OCI-LY1 (cell line): ENCODE measurements around the gene NUBPL.

Source experiments
- H2AFZ ChIP-seq: fragments of 200-600 bp; sonication (generic), shearing (Covaris generic); 2 replicates; pipeline ENCODE4 v1.6.0; 2014; ENCODE audit warnings: antibody characterized with exemption, mild to moderate bottlenecking, low read length
- H3F3A ChIP-seq: fragments of 200-600 bp; sonication (generic), shearing (Covaris generic); 2 replicates; pipeline ENCODE4 v1.6.0; 2014; ENCODE audit warnings: mild to moderate bottlenecking, antibody characterized with exemption, low read length, moderate library complexity; ENCODE audit not compliant: insufficient read depth
- H3K27ac ChIP-seq: fragments of 200-600 bp; sonication (generic); 2 replicates; pipeline ENCODE4 v1.5.1; 2014; ENCODE audit warnings: low read length, mixed run types, mild to moderate bottlenecking, low read depth; ENCODE audit not compliant: poor library complexity, severe bottlenecking
- H3K27me3 ChIP-seq: fragments of 200-600 bp; sonication (generic); 2 replicates; pipeline ENCODE4 v1.6.0; 2014; ENCODE audit warnings: antibody characterized with exemption, mild to moderate bottlenecking, low read length, moderate library complexity; ENCODE audit not compliant: insufficient read depth
- H3K36me3 ChIP-seq: fragments of 200-600 bp; sonication (generic); 2 replicates; pipeline ENCODE4 v1.6.1; 2014; ENCODE audit warnings: mild to moderate bottlenecking, antibody characterized with exemption, low read length, moderate library complexity, mixed read lengths; ENCODE audit not compliant: insufficient read depth
- H3K4me1 ChIP-seq: fragments of 200-600 bp; sonication (generic); 2 replicates; pipeline ENCODE4 v1.5.1; 2014; ENCODE audit warnings: mild to moderate bottlenecking, low read length, moderate library complexity; ENCODE audit not compliant: insufficient read depth, severe bottlenecking
- H3K4me2 ChIP-seq: fragments of 200-600 bp; sonication (generic), shearing (Covaris generic); 2 replicates; pipeline ENCODE4 v1.6.1; 2014; ENCODE audit warnings: low read length
- H3K4me3 ChIP-seq: fragments of 200-600 bp; sonication (generic); 2 replicates; pipeline ENCODE4 v1.5.1; 2014; ENCODE audit warnings: low read length, low read depth, mild to moderate bottlenecking, mixed read lengths; ENCODE audit not compliant: poor library complexity, severe bottlenecking
- H3K79me2 ChIP-seq: fragments of 200-600 bp; shearing (Covaris generic); 2 replicates; pipeline ENCODE4 v1.6.1; 2016; ENCODE audit warnings: mixed run types, low read length, mixed read lengths; ENCODE audit not compliant: insufficient read depth
- H3K9ac ChIP-seq: fragments of 200-600 bp; sonication (generic), shearing (Covaris generic); 2 replicates; pipeline ENCODE4 v1.6.1; 2014; ENCODE audit warnings: mild to moderate bottlenecking, low read length, mixed read lengths
- H3K9me2 ChIP-seq: fragments of 200-600 bp; sonication (generic), shearing (Covaris generic); 2 replicates; pipeline ENCODE4 v1.6.1; 2014; ENCODE audit warnings: low read depth, mild to moderate bottlenecking, low read length, mixed read lengths
- H3K9me3 ChIP-seq: fragments of 200-600 bp; shearing (Covaris generic); 2 replicates; pipeline ENCODE4 v1.6.1; 2014; ENCODE audit warnings: low read length, mixed read lengths
- H4K20me1 ChIP-seq: fragments of 200-600 bp; sonication (generic), shearing (Covaris generic); 2 replicates; pipeline ENCODE4 v1.6.0; 2016; ENCODE audit warnings: mild to moderate bottlenecking, low read length; ENCODE audit not compliant: insufficient read depth
- CTCF ChIP-seq: fragments of 200-600 bp; sonication (generic), shearing (Covaris generic); IDR thresholded peaks from 2 replicates; pipeline ENCODE4 v1.5.1; 2017; ENCODE audit warnings: mild to moderate bottlenecking, antibody characterized with exemption, low read length, moderate library complexity, mixed read lengths
- EZH2 ChIP-seq: fragments of 200-600 bp; sonication (generic), shearing (Covaris generic); IDR thresholded peaks from 2 replicates; pipeline ENCODE4 v1.8.0; 2017; ENCODE audit warnings: borderline replicate concordance, mixed run types, mild to moderate bottlenecking, antibody characterized with exemption, low read length, moderate library complexity, mixed read lengths

Gene NUBPL

GRCh38 chr14:31556191-31556590 lies 5.0 kb upstream of the NUBPL start:
- no peak overlapping the region for H2AFZ ChIP-seq
- no peaks in the 10 kb centered on the region for H3F3A ChIP-seq
- H3K9me2 ChIP-seq = no peaks in the 10 kb centered on the region
- H3K27ac ChIP-seq = no peak overlapping the region
- no peaks in the 10 kb centered on the region for H3K36me3 ChIP-seq
- peaks cover 9% of the 10 kb centered on the region for H3K4me1 ChIP-seq
- H3K27me3 ChIP-seq = no peaks in the 10 kb centered on the region
- H3K4me3 ChIP-seq = no peak overlapping the region
- no peak overlapping the region for H3K4me2 ChIP-seq
- H4K20me1 ChIP-seq = no peaks in the 10 kb centered on the region
- H3K9ac ChIP-seq = no peak overlapping the region
- no peaks in the 10 kb centered on the region for H3K9me3 ChIP-seq
- no peaks in the 10 kb centered on the region for H3K79me2 ChIP-seq
- TF ChIP-seq EZH2 (no peak), CTCF (no peak)

- peaks cover 26% of the 10 kb centered on the region for H3K4me1 ChIP-seq
- H3K4me3 ChIP-seq = peak overlapping the region; percentile 81
- TF ChIP-seq EZH2 (no peak), CTCF (no peak)
- no peaks in the 10 kb centered on the region for H3K27me3 ChIP-seq
- no peak overlapping the region for H3K27ac ChIP-seq
- no peaks in the 10 kb centered on the region for H3K9me3 ChIP-seq
- H3K9me2 ChIP-seq = no peaks in the 10 kb centered on the region
- no peaks in the 10 kb centered on the region for H3K79me2 ChIP-seq
- no peak overlapping the region; the same call in 1 of the 2 replicates for H3K4me2 ChIP-seq
- no peaks in the 10 kb centered on the region for H3F3A ChIP-seq
- no peaks in the 10 kb centered on the region for H3K36me3 ChIP-seq
- no peaks in the 10 kb centered on the region for H4K20me1 ChIP-seq
- no peak overlapping the region; the same call in 1 of the 2 replicates for H2AFZ ChIP-seq
- no peak overlapping the region for H3K9ac ChIP-seq
Observed at GRCh38 chr14:31559939-31560338, 1.3 kb upstream of the NUBPL start.

DNA sequence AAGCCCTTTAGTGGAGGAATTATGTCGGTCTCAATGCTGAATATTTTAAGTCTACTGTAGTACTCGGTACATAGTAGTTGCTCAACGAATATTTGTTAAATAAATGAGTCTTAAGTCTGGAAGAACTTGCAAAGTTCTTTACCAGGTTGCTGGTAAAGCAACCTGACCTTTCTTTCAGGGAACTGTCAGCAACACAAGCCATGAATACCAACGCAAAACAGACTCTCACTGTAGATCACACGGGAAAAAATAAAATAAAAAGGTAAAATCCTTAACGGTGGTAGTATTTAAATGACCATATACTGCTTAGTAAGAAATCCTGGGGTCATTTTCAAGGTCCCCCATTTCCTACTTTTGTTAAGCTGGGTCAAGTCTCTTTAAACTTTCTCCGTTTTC lies 447 bp upstream of the NUBPL start:
- H3K4me1 ChIP-seq = peaks cover 26% of the 10 kb centered on the region
- peak overlapping the region; percentile 100 for H2AFZ ChIP-seq
- H3K9me2 ChIP-seq = no peaks in the 10 kb centered on the region
- peak overlapping the region; percentile 81 for H3K4me3 ChIP-seq
- peak overlapping the region; percentile 80 for H3K9ac ChIP-seq
- H3F3A ChIP-seq = no peaks in the 10 kb centered on the region
- H3K4me2 ChIP-seq = peak overlapping the region; percentile 75
- no peak overlapping the region for H3K27ac ChIP-seq
- H3K36me3 ChIP-seq = no peaks in the 10 kb centered on the region
- H4K20me1 ChIP-seq = no peaks in the 10 kb centered on the region
- no peaks in the 10 kb centered on the region for H3K9me3 ChIP-seq
- no peaks in the 10 kb centered on the region for H3K79me2 ChIP-seq
- no peaks in the 10 kb centered on the region for H3K27me3 ChIP-seq
- TF ChIP-seq EZH2 (no peak), CTCF (no peak)
